ENCODE measurements around the gene ANO10. TPM values are rescaled to one million over a fixed set of nuclear protein-coding genes. Genes with fewer than 3 reads are reported as not detected.

ANO10 gene
- total and polyA plus RNA-seq, 2 of the 8 experiments (the other 6 are each of a cell fraction or from before 2014, with no cell fraction given), result 38.0 to 53.2 TPM

DNA sequence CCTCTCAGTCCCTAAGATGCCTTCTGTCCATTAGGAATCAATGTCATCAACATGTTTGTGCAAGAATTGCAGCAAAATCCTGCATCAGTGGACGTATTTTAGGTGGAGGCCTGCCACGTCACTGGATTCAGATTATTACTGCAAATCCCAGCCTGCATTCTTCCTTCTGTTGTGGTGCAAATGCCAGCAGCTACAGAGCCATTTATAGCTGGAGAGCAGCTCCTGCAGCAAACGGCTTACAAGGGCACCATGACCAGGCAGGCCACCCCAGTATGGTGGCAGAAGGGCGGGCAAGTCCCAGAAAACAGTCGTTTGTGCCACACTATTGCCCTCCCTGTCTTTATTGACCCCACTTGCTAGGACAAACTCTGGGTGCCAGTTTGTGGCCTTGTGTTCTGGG, 260.7 kb downstream of the ANO10 start:
- H4K5ac ChIP-seq (ENCODE audit: insufficient read length, low read depth, low read length), result no peak overlapping the region
- no peak overlapping the region for H2AFZ ChIP-seq (ENCODE audit: low read length)
- H3K4me2 ChIP-seq (ENCODE audit: insufficient read depth in 1 of 2, low read depth in 2 of 2, low read length in 2 of 2), result 0 out of 4 replicates have a peak overlapping the region, but pooled peaks of 1 of the 2 experiments have one; percentile 1
- H2BK15ac ChIP-seq (ENCODE audit: low read length), result no peak overlapping the region
- H2BK12ac ChIP-seq (ENCODE audit: low read depth, low read length), result no peak overlapping the region
- peaks cover 0 to 4% (median 1%) of the 10 kb centered on the region in 4 experiments; a peak in 2 of 7 replicates for H3K27me3 ChIP-seq (replicated peaks in 1 of 4; ENCODE audit: control insufficient read depth in 3 of 4, extremely low read depth in 1 of 4, insufficient read depth in 3 of 4, low read length in 3 of 4)
- FAIRE-seq, result no peak
- peak overlapping the region; percentile 54; the same call in 1 of the 2 replicates for H3K18ac ChIP-seq (ENCODE audit: extremely low read depth, low read length)
- ChIA-PET CTCF (ENCODE audit: partially characterized antibody) (interaction anchor here (1.0 kb wide), 1 partner anchor 19 kb away, joined by 3 read pairs; no protein-coding TSS in a partner anchor), POLR2A (ENCODE audit: partially characterized antibody) (interaction anchor here (0.9 to 1.2 kb wide), 2 partner anchors 12 kb away, joined by 3 to 4 read pairs; no protein-coding TSS in a partner anchor)
- H4K20me1 ChIP-seq (replicated peaks in 1 of 2; ENCODE audit: control insufficient read depth in 1 of 2, insufficient read depth in 2 of 2, low read length in 2 of 2), result no peaks in the 10 kb centered on the region
- no peak overlapping the region for H3K27ac ChIP-seq (ENCODE audit: low read depth, low read length)
- no peak overlapping the region; a peak in 1 of 7 replicates for H3K9ac ChIP-seq (replicated peaks in 1 of 4; ENCODE audit: extremely low read depth in 1 of 4, low read depth in 3 of 4, low read length in 3 of 4)
- H3K4me3 ChIP-seq (ENCODE audit: extremely low read depth in 1 of 4, insufficient read depth in 2 of 4, low read depth in 3 of 4, low read length in 4 of 4), result no peak overlapping the region
- no peak overlapping the region for H3K56ac ChIP-seq (replicated peaks; ENCODE audit: insufficient read length, low read depth, low read length)
- 0 out of 2 replicates have a peak overlapping the region, but pooled peaks have one; percentile 85 for H2AK5ac ChIP-seq (ENCODE audit: low read depth, low read length)
- no peak overlapping the region for H2BK120ac ChIP-seq (replicated peaks; ENCODE audit: low read depth, low read length)
- H2BK5ac ChIP-seq (ENCODE audit: low read depth, low read length), result no peak overlapping the region
- no peaks in the 10 kb centered on the region for H3K79me1 ChIP-seq (ENCODE audit: low read depth, low read length)
- DNase-seq (ENCODE audit: low read depth in 1 of 2, low spot score in 2 of 2), result no peak
- H2BK20ac ChIP-seq (ENCODE audit: low read length), result no peak overlapping the region; the same call in 1 of the 2 replicates
- H3K14ac ChIP-seq (ENCODE audit: insufficient read length), result no peak overlapping the region
- TF ChIP-seq SP2 (IDR thresholded peaks at IDR 0.05; ENCODE audit: low read length) (no peak), USF2 (IDR thresholded peaks at IDR 0.05; ENCODE audit: low read length) (no peak), SIRT6 (IDR thresholded peaks at IDR 0.05; ENCODE audit: low read length) (no peak), NRF1 (IDR thresholded peaks at IDR 0.05; ENCODE audit: low read depth, low read length) (no peak)
- no peak overlapping the region for H4K8ac ChIP-seq (ENCODE audit: extremely low read depth, insufficient read depth, low read length)
- peaks cover 0 to 5% (median 0%) of the 10 kb centered on the region in 4 experiments; a peak in 2 of 8 replicates for H3K36me3 ChIP-seq (ENCODE audit: control insufficient read depth in 2 of 4, insufficient read depth in 4 of 4, low read length in 3 of 4)
- H3K79me2 ChIP-seq (ENCODE audit: control insufficient read depth in 1 of 2, insufficient read depth in 2 of 2, low read length in 2 of 2), result no peaks in the 10 kb centered on the region
- no peak overlapping the region for H3K4ac ChIP-seq (replicated peaks; ENCODE audit: insufficient read length, low read depth, low read length)
- no peaks in the 10 kb centered on the region for H3K23me2 ChIP-seq (ENCODE audit: low read depth, low read length)
- H3K9me3 ChIP-seq (ENCODE audit: insufficient read depth in 2 of 2, low read depth in 1 of 2, low read length in 1 of 2), result no peaks in the 10 kb centered on the region
- WGBS, 2 experiments (ENCODE audit: extremely low coverage in 1 of 2, insufficient coverage in 1 of 2, insufficient read length in 1 of 2, insufficient replicate concordance in 2 of 2, low coverage in 1 of 2, low lambda C conversion rate in 2 of 2, missing lambda C conversion rate in 1 of 2), result 86% methylated on average over 5 of the region's 5 CpGs; no CpG with 5 or more reads in 1 of the 2 experiments
- H3K4me1 ChIP-seq (replicated peaks in 1 of 4; ENCODE audit: control insufficient read depth in 3 of 4, insufficient read depth in 4 of 4, low read length in 3 of 4), result peaks cover 0 to 12% (median 5%) of the 10 kb centered on the region in 4 experiments; a peak in 5 of 7 replicates
- H3K23ac ChIP-seq (ENCODE audit: insufficient read length), result no peak overlapping the region
- H4K91ac ChIP-seq (replicated peaks; ENCODE audit: insufficient read length, low read length), result peak overlapping the region; percentile 8

Measured in H1 (cell line).